ENCODE results near the gene RASD2. TPM values are rescaled to one million over a fixed set of nuclear protein-coding genes. Genes with fewer than 3 reads are reported as not detected.
"Not testable (repeated sequence)": the region's sequence is repeated elsewhere in the genome, so short reads cannot be mapped to it uniquely, and the experiment has no call there.

The RASD2 gene
- total and polyA plus RNA-seq, 5 donors from 2014 or later = 0.06 to 1.0 TPM; not detected in 3

DNA sequence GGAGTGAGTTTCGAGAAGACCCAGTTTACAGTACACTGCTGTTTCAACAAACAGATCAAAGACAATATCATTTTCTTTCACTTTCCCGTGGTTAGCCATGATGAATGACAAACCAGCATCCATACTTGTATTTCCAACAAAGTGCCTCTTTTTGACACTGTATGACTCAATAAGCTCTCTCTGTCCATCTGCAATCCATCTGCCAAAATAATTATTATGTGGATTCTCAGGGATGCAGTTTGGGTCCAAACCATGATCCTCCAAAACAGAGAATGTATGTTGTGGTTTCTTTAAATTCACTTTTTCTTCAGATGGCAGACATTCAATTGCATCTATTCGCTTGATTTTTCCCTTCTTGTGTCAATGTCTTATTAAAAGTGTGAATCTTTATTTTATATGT is 37.8 kb upstream of the RASD2 start:
- Mint-ChIP-seq H3K27ac (no peak overlapping the region), H3K4me3 (no peak overlapping the region)
- DNase-seq = no peak

DNA sequence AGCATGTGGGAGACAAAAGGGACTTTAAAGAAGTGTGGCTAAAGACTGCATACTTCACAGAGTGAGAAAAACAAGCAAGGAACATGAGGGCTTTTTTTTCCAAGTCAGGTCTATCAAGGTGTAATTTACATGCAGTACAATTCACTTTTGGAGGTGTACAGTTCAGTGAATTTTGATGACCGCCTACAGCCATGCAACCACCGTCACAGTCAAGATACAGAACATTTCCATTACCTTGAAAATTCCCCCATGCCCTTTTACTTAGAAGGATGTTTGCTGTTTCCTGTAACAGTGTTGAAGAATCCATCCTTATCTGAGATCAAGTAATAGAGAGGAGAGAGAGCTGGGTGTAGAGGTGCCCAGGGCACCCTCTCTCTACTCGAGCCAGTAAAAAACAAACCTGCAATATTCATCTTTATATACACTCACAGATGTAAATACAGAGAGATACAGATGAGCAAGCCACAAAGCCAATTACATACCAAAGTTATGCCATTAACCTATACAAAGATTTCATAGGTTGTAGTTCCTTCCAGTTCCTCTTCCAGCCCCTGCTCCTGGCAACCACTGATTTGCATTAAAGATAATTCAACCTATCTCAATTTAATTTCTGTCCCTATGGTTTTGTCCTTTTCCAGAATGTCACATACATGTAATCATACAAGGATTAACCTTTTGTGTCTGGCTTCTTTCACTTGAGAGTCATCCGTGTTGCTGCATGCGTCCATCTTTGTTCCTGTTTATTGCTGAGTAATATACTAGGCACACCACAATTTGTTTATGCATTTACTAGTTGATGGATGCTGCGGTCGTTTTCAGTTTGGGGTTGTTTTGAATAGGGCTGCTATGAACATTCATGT is 35.0 kb upstream of the RASD2 start:
- H3K9me3 Mint-ChIP-seq = no peaks in the 10 kb centered on the region
- no peak overlapping the region for H3K27ac ChIP-seq (ENCODE audit: insufficient read depth, low read length, poor library complexity, severe bottlenecking)
- no peak overlapping the region for H3K4me3 Mint-ChIP-seq
- H3K9me3 ChIP-seq (ENCODE audit: control insufficient read depth in 2 of 2, low read length in 2 of 2) = no peaks in the 10 kb centered on the region
- H3K36me3 ChIP-seq (ENCODE audit: control insufficient read depth, insufficient read depth, low read length) = no peaks in the 10 kb centered on the region
- no peak for DNase-seq
- H3K4me3 ChIP-seq (ENCODE audit: low read depth, low read length) = no peak overlapping the region
- ATAC-seq (ENCODE audit: low read depth in 2 of 2) = no peak
- H3K36me3 Mint-ChIP-seq = no peaks in the 10 kb centered on the region
- no peaks in the 10 kb centered on the region for H3K4me1 ChIP-seq (ENCODE audit: control insufficient read depth, insufficient read depth, low read length, poor library complexity, severe bottlenecking)
- H3K27ac Mint-ChIP-seq = no peak overlapping the region
- peaks cover 0 to 2% (median 0%) of the 10 kb centered on the region in 4 donors for H3K4me1 Mint-ChIP-seq
- peaks cover 5% of the 10 kb centered on the region for H3K27me3 ChIP-seq (ENCODE audit: control insufficient read depth, insufficient read depth, low read length)
- H3K27me3 Mint-ChIP-seq = peaks cover 31% of the 10 kb centered on the region

More for the DNA sequence above, 37.8 kb upstream of the RASD2 start:
- no peaks in the 10 kb centered on the region for H3K36me3 ChIP-seq (ENCODE audit: control insufficient read depth, insufficient read depth, low read length)
- H3K4me1 ChIP-seq (ENCODE audit: control insufficient read depth, insufficient read depth, low read length, poor library complexity, severe bottlenecking) = no peaks in the 10 kb centered on the region
- H3K9me3 ChIP-seq (ENCODE audit: control insufficient read depth in 2 of 2, low read length in 2 of 2) = no peaks in the 10 kb centered on the region
- no peaks in the 10 kb centered on the region for H3K36me3 Mint-ChIP-seq
- no peak overlapping the region for H3K4me3 ChIP-seq (ENCODE audit: low read depth, low read length)
- ATAC-seq (ENCODE audit: low read depth in 2 of 2) = no peak
- peaks cover 28% of the 10 kb centered on the region for H3K27me3 Mint-ChIP-seq
- peaks cover 0 to 2% (median 0%) of the 10 kb centered on the region in 4 donors for H3K4me1 Mint-ChIP-seq
- H3K27me3 ChIP-seq (ENCODE audit: control insufficient read depth, insufficient read depth, low read length) = peaks cover 13% of the 10 kb centered on the region
- no peaks in the 10 kb centered on the region for H3K9me3 Mint-ChIP-seq
- H3K27ac ChIP-seq (ENCODE audit: insufficient read depth, low read length, poor library complexity, severe bottlenecking) = no peak overlapping the region

DNA sequence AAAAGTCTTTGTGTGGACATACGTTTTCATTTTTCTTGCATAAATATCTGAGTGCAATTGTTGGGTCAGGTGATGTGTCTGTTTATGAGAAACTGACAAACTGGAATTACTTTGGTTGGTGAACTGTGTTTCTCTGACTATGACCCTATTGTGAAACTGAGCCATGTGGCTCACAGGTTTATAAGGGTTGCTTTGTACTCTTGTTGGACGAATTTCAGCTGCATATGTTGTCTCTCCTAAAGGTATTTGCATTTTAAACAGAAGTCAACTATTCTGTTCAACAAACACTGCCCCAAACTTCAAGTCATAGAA is 34.4 kb upstream of the RASD2 start:
- no peak overlapping the region for H3K4me3 Mint-ChIP-seq
- DNase-seq = no peak
- Histone ChIP-seq H3K27ac (ENCODE audit: insufficient read depth, low read length, poor library complexity, severe bottlenecking) (no peak overlapping the region), H3K4me1 (ENCODE audit: control insufficient read depth, insufficient read depth, low read length, poor library complexity, severe bottlenecking) (no peaks in the 10 kb centered on the region), H3K9me3 (ENCODE audit: control insufficient read depth in 2 of 2, low read length in 2 of 2) (no peaks in the 10 kb centered on the region), H3K4me3 (ENCODE audit: low read depth, low read length) (no peak overlapping the region), H3K36me3 (ENCODE audit: control insufficient read depth, insufficient read depth, low read length) (no peaks in the 10 kb centered on the region), H3K27me3 (ENCODE audit: control insufficient read depth, insufficient read depth, low read length) (peaks cover 5% of the 10 kb centered on the region)
- H3K4me1 Mint-ChIP-seq = peaks cover 0 to 2% (median 0%) of the 10 kb centered on the region in 4 donors
- ATAC-seq (ENCODE audit: low read depth in 2 of 2) = no peak
- peaks cover 31% of the 10 kb centered on the region for H3K27me3 Mint-ChIP-seq
- H3K27ac Mint-ChIP-seq = no peak overlapping the region
- H3K9me3 Mint-ChIP-seq = no peaks in the 10 kb centered on the region
- no peaks in the 10 kb centered on the region for H3K36me3 Mint-ChIP-seq

DNA sequence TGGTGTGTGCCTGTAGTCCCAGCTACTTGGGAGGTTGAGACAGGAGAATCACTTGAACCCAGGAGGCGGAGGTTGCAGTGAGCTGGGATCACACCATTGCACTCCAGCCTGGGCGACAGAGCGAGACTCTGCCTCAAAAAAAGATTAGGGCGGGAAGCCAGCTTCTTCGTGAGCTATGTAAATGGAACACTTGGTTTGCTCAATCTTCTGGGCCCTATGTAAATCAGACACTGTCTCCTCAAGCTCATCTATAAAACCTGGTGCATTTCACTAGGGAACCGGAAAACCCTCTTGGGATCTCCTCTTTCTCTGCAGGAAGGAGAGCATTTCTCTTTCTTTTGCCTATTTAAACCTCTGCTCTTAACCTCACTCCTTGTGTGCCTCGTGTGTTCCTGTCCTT is 32.8 kb upstream of the RASD2 start:
- H3K9me3 ChIP-seq (ENCODE audit: control insufficient read depth in 2 of 2, low read length in 2 of 2); H3K4me1 Mint-ChIP-seq; H3K27ac ChIP-seq (ENCODE audit: insufficient read depth, low read length, poor library complexity, severe bottlenecking); DNase-seq; H3K4me3 Mint-ChIP-seq; H3K4me1 ChIP-seq (ENCODE audit: control insufficient read depth, insufficient read depth, low read length, poor library complexity, severe bottlenecking); H3K36me3 Mint-ChIP-seq; H3K9me3 Mint-ChIP-seq; H3K27me3 ChIP-seq (ENCODE audit: control insufficient read depth, insufficient read depth, low read length); H3K27ac Mint-ChIP-seq; ATAC-seq (ENCODE audit: low read depth in 2 of 2); H3K36me3 ChIP-seq (ENCODE audit: control insufficient read depth, insufficient read depth, low read length); H3K4me3 ChIP-seq (ENCODE audit: low read depth, low read length): not testable (repeated sequence)
- H3K27me3 Mint-ChIP-seq = peaks cover 31% of the 10 kb centered on the region

DNA sequence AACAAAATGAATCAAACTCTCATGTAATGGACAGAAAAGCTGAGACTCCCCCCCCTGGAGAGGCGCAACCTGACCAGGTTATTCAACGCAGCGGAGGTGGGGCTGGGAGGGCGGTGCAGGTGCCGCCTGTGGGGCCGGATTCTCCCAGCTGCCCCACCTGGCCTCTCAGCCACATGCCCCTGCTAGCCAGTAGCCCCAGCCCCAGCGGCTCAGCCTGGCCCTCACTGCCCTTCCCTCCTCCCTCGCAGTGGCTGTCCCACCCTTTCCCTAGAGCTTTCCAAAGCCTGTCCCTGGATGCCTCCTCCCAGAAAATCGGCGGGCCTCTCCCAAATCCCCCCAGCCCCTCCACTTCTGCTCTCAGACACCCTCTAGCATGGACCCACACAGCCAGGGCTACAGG is 31.2 kb upstream of the RASD2 start:
- H3K4me1 ChIP-seq (ENCODE audit: control insufficient read depth, insufficient read depth, low read length, poor library complexity, severe bottlenecking) = no peaks in the 10 kb centered on the region
- no peak overlapping the region for H3K27ac Mint-ChIP-seq
- H3K9me3 ChIP-seq (ENCODE audit: control insufficient read depth in 2 of 2, low read length in 2 of 2) = no peaks in the 10 kb centered on the region
- H3K27ac ChIP-seq (ENCODE audit: insufficient read depth, low read length, poor library complexity, severe bottlenecking) = no peak overlapping the region
- H3K36me3 ChIP-seq (ENCODE audit: control insufficient read depth, insufficient read depth, low read length) = no peaks in the 10 kb centered on the region
- peaks cover 31% of the 10 kb centered on the region for H3K27me3 Mint-ChIP-seq
- H3K4me3 Mint-ChIP-seq = no peak overlapping the region
- H3K27me3 ChIP-seq (ENCODE audit: control insufficient read depth, insufficient read depth, low read length) = peaks cover 5% of the 10 kb centered on the region
- ATAC-seq (ENCODE audit: low read depth in 2 of 2) = no peak
- H3K4me3 ChIP-seq (ENCODE audit: low read depth, low read length) = no peak overlapping the region
- H3K4me1 Mint-ChIP-seq = no peaks in the 10 kb centered on the region
- peaks cover 0 to 1% (median 0%) of the 10 kb centered on the region in 7 donors for H3K9me3 Mint-ChIP-seq
- H3K36me3 Mint-ChIP-seq = no peaks in the 10 kb centered on the region
- no peak for DNase-seq

DNA sequence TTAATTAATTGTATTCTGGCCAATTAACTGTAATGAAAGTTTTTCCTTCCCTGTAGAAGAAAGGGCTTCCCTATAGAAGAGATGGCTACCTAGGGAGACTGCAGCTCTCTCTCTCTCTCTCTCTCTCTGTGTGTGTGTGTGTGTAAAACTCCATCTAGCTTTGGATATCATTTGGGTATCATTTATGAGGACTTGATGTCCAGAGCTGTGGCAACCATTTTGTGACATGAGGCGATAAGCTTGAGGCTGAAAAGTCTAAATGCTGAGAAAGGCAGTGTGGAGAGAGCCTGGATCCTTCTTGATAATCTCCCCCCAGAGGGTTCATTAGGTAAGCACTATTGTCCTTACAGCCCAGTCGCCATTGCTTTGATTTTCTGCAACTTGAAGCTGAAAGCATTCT is 30.7 kb upstream of the RASD2 start:
- H3K27ac Mint-ChIP-seq = peak overlapping the region in 1 of 3 donors; percentile 20
- peaks cover 31% of the 10 kb centered on the region for H3K27me3 Mint-ChIP-seq
- no peak overlapping the region for H3K4me3 Mint-ChIP-seq
- H3K27ac ChIP-seq (ENCODE audit: insufficient read depth, low read length, poor library complexity, severe bottlenecking) = no peak overlapping the region
- no peak overlapping the region for H3K4me3 ChIP-seq (ENCODE audit: low read depth, low read length)
- H3K4me1 ChIP-seq (ENCODE audit: control insufficient read depth, insufficient read depth, low read length, poor library complexity, severe bottlenecking) = no peaks in the 10 kb centered on the region
- no peak for ATAC-seq (ENCODE audit: low read depth in 2 of 2)
- no peaks in the 10 kb centered on the region for H3K9me3 ChIP-seq (ENCODE audit: control insufficient read depth in 2 of 2, low read length in 2 of 2)
- no peaks in the 10 kb centered on the region for H3K36me3 ChIP-seq (ENCODE audit: control insufficient read depth, insufficient read depth, low read length)
- no peak for DNase-seq
- H3K4me1 Mint-ChIP-seq = no peaks in the 10 kb centered on the region
- no peaks in the 10 kb centered on the region for H3K36me3 Mint-ChIP-seq
- H3K9me3 Mint-ChIP-seq = peaks cover 0 to 1% (median 0%) of the 10 kb centered on the region in 7 donors
- H3K27me3 ChIP-seq (ENCODE audit: control insufficient read depth, insufficient read depth, low read length) = peaks cover 6% of the 10 kb centered on the region

DNA sequence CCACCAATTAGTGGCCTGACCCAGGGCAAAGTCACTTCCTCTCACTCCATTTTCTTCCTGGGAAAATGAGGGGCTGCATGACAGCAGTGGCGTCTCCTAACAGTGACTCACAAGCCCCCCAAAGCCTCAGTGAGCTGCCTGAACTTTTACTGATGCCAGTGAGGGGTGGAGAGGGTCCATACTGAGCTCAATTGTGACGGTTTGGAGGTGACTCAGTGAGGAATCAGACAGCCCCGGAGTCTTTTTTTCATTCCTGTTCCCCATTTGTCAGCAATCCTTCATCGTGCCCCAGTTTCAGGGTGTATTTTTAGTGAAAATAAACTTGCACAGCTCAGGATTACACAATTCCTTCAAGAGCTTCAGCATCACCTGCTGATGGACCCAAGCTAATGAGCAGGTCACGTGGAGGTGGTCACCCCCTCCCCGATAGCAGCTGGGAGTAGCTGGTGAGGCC is 30.1 kb upstream of the RASD2 start:
- H3K4me3 Mint-ChIP-seq = no peak overlapping the region
- no peak for ATAC-seq (ENCODE audit: low read depth in 2 of 2)
- no peak overlapping the region for H3K27ac ChIP-seq (ENCODE audit: insufficient read depth, low read length, poor library complexity, severe bottlenecking)

DNA sequence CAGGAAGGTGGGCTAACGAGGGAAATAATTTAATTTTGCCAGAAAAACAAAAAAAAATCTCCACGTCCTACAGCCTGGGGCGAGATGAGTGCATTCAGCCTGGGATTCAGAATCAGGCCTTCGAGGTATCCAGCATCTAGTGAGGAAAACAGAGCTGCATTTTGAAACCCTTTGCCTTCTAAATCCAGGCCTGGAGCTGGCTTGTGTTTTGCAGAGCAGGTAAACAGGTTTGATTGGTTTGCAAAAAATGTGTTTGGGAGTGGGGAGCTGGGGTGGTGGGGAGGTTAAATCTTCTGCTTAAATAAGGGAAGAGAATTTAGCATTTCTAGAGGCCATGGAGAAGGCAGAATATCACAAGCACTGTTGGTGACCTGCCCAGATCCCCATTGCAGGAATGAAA is 29.7 kb upstream of the RASD2 start:
- Histone ChIP-seq H3K27me3 (ENCODE audit: control insufficient read depth, insufficient read depth, low read length) (peaks cover 3% of the 10 kb centered on the region), H3K27ac (ENCODE audit: insufficient read depth, low read length, poor library complexity, severe bottlenecking) (no peak overlapping the region), H3K36me3 (ENCODE audit: control insufficient read depth, insufficient read depth, low read length) (no peaks in the 10 kb centered on the region), H3K9me3 (ENCODE audit: control insufficient read depth in 2 of 2, low read length in 2 of 2) (no peaks in the 10 kb centered on the region), H3K4me3 (ENCODE audit: low read depth, low read length) (no peak overlapping the region), H3K4me1 (ENCODE audit: control insufficient read depth, insufficient read depth, low read length, poor library complexity, severe bottlenecking) (no peaks in the 10 kb centered on the region)
- Mint-ChIP-seq H3K27me3 (peaks cover 31% of the 10 kb centered on the region), H3K36me3 (no peaks in the 10 kb centered on the region), H3K9me3 (peaks cover 0 to 1% (median 0%) of the 10 kb centered on the region in 7 donors), H3K4me3 (no peak overlapping the region), H3K4me1 (no peaks in the 10 kb centered on the region), H3K27ac (no peak overlapping the region)
- ATAC-seq (ENCODE audit: low read depth in 2 of 2) = no peak
- DNase-seq = no peak

More for the DNA sequence above, 30.1 kb upstream of the RASD2 start:
- H3K4me1 Mint-ChIP-seq = no peaks in the 10 kb centered on the region
- Histone ChIP-seq H3K36me3 (ENCODE audit: control insufficient read depth, insufficient read depth, low read length) (no peaks in the 10 kb centered on the region), H3K4me3 (ENCODE audit: low read depth, low read length) (no peak overlapping the region), H3K27me3 (ENCODE audit: control insufficient read depth, insufficient read depth, low read length) (peaks cover 6% of the 10 kb centered on the region), H3K4me1 (ENCODE audit: control insufficient read depth, insufficient read depth, low read length, poor library complexity, severe bottlenecking) (no peaks in the 10 kb centered on the region), H3K9me3 (ENCODE audit: control insufficient read depth in 2 of 2, low read length in 2 of 2) (no peaks in the 10 kb centered on the region)
- peaks cover 0 to 1% (median 0%) of the 10 kb centered on the region in 7 donors for H3K9me3 Mint-ChIP-seq
- no peak for DNase-seq
- H3K27ac Mint-ChIP-seq = no peak overlapping the region
- H3K36me3 Mint-ChIP-seq = no peaks in the 10 kb centered on the region
- H3K27me3 Mint-ChIP-seq = peaks cover 31% of the 10 kb centered on the region

Measured in CD4-positive, CD25-positive, alpha-beta regulatory T cell (primary cell).